GM19099 (cell line): ENCODE results near the gene LRP2.

Experiments
- POLR2A ChIP-seq: IDR thresholded peaks from 3 replicates; pipeline ENCODE4 v1.6.1; 2011; ENCODE audit warnings: low read depth; ENCODE audit not compliant: insufficient read length; ENCODE audit errors: extremely low read depth

LRP2 gene

DNA sequence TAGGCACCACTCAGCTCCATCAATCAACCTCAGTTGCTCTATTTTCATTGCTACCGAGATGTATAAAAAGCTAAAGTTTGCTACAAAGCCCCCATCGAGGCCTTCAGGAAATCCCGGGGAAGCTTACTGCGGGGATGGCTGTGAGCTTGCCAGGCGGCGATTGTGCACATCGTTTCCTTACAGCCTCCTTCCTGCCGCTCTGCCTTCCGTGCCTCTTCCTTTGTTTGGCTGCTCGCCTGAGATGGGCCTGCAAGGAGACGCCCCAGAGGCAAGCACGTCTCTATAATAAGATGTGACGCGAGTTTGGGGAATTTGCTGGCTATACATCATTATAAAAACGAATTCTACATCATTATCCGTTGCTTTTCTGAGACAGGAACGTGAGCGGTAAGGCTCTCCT is 251.4 kb downstream of the LRP2 start:
- no peak for TF ChIP-seq POLR2A

DNA sequence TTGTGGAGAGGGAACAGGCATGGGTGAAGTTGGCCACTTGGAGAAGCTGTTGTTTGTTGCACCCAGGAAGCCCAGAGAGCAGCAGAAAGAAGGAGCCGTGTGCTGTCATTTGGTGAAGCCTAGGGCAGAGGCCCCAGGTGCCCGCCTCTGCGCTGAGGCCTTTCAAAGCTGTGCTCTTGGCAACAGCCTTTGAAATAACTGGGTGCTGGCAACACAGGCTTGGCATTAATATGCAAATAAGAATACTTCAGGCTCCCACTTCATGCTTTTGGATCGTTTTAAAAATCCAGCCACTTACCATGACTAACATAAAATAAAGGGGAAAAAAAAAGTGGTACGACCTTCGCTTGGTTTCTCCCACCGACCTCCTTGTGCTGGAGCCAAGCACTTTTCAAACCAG is 251.9 kb downstream of the LRP2 start:
- no peak for TF ChIP-seq POLR2A

DNA sequence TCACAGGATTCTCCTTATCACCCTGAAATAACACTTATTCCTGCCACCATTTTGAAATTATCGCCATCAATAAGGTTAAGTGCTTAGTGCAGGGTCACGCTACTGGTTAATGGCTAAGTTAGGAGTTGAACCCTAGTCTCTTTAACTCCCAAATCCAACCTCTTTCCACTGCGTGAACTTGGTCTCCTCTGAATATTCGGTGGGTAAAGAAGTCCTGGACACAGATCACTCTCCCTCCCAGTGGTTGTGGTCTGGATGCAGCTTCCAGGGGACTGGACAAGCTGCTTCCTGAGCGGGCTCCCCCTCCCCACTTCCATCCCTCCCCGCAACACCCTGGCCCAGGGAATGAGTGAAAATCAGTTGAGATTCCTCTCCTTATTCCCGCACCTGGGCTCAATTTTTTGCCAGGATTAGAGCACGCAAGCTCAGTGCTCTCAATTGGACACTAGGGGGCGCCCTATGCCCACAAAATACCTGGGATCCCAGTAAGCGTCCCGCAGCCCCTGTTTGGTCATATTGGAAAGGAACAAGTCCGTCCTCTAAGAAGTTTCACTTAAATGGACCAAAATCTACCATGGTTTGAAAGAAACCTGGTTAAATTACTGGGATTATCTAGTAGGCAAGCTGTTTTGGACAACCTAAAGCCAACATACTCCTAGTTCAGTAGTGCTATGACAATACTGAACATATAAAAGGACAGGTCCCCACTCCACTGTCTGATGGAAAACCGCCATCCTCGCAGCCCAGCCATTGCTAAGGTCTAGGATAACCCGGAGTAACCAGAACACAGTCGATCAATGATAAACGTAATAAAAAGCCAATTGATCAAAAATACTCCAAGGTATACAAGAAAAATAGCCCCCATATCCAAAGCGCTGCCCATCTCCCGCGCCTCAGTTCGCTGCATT is 252.6 kb downstream of the LRP2 start:
- no peak for TF ChIP-seq POLR2A

DNA sequence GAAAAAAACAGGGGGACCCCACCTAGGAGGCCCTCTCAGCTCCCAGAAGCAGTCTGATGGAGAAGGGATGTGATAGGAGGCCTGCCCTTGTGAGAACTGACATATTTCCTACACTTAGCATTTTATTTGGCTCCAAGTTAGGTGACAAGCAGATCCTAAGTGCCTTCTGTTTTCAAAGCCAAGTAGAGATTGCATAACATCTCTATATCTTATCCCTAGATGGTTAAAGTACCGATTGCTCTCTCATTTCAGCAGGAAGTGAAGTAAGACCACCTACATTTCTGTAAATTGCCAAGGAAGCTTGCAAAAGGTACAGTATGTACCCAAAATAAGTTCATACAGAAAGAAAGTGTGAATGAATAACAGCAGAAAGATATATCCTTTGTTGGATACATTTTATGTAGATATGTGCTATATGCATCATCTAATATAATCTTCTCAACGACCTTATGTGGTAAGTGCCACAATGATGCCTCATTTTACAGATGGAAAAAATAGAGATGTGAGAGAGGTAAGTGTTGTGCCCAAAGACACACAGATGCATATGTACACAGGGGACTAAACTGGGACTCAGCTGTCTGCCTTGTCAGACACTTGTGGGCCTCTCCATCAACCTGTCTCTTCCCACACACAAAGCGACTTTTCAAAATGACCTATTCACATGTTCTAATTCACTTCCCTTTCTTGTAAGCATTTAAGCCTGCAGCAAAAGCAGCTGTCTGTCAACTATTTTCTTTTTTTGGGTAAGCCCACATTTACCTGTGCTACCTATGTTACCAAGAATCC is 254.0 kb downstream of the LRP2 start:
- no peak for TF ChIP-seq POLR2A

DNA sequence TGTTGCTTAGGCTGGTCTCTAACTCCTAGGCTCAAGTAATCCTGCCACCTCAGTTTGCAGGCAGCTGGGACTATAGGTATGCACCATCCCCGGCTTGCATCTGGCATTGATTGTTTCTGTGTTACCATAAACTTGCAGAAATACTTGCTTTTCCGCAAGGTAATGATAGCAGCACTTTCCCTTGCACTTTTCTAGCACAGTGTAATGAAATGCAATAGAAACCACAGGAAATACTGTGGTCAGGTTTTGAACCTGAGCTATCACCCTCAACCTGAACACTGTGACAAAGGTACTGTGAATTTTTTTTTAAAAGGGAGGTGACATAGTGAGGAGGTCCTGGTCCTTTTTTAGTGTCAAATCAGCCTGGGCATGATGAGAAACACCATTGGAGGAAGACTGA is 254.7 kb downstream of the LRP2 start:
- no peak for TF ChIP-seq POLR2A

DNA sequence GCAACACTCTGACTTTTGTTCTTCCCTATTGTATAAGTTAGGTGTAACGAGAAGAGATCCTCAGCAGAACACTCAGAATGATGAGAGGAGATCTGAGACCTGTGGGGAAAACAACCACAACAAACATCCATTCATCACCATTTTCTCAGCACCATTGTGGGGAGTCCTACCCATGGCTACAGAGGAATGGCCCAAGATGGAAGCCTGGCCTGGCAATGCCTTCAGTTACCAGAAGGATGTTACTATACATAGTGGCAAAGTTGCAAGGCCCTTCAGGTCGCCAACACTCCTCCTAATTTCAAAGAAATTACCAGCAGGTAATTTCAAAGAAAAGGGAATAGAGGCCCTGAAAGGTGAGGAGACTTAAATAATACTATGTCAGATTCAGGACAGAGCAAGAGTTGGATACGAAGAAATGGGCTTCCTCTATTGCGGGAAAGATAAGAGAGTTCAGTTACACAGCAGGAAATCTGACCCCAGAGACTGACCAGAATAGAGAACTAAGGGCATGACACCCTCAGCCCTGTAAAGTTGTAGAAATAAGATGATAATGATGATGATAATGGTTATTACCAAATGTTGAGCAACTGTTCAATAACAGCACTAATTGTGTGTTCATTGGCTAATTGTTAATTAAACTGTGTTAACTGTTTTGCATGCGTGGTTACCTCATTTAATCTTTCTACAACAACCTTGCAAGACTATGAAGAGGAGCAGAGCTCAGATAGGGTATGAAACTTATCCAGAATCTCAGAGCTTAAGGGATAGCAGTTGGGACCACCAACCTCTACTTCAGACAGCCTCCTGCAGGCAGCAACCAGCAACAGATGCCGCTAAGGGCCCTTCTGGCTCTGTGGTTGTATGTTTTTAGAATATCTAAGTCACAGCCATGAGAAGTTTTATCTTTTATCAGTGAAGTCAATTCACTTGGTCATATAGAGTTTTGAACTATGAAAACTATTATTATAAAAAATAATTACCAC is 255.5 kb downstream of the LRP2 start:
- no peak for TF ChIP-seq POLR2A

DNA sequence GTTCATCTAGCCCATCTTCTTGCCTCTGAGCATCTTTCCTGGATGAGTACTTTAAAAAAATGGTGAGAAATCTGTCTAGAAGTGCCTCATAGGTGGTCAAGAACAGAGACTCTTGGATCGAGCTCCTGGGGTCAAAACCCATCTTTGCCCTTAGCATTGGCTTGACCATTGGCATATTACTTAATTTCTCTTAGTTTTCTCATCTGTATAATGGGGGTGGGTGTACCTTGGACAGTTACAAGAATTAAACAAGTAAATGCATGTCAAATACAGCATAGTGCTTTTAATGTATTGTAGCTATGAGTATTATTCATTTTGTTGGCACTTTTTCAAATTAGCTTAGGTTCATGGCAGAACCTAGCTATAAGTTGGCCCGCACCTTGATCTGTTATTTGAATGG is 256.2 kb downstream of the LRP2 start:
- TF ChIP-seq POLR2A = no peak

DNA sequence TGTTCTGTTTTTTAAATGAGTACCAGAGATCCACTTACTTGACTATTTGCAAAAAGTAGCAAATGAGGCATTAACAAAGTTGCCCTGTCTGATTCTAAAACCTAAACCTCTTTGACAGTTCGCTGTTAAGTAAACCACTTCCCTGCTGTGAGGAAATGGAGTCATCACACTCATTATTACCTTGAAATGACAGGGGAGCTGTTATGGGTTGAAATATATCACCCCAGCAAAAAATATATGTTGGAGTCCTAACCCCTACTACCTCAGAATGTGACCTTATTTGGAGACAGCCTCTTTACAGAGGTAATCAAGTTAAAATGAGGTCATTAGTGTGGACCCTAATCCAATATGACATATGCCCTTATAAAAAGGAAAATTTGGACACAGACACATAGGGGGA is 256.9 kb downstream of the LRP2 start:
- TF ChIP-seq POLR2A = no peak

DNA sequence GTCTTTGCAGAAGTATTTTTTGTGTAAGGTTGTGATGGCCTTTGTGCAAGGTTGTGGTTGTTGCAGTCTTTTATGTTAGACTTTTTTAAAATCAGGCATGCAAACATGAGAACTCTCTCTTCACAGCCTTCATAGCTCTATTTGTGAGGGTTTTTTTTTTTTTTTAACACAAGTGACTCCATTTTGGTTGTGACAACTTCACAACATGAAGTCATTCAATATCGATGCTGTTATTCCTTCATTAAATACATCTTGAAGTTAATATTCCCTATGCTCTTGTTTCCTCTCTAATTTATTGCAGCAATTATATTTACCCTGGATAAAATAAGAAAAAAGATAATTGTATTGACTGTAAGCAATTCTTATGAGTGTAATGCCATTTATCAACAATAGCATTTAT is 257.5 kb downstream of the LRP2 start:
- no peak for TF ChIP-seq POLR2A

DNA sequence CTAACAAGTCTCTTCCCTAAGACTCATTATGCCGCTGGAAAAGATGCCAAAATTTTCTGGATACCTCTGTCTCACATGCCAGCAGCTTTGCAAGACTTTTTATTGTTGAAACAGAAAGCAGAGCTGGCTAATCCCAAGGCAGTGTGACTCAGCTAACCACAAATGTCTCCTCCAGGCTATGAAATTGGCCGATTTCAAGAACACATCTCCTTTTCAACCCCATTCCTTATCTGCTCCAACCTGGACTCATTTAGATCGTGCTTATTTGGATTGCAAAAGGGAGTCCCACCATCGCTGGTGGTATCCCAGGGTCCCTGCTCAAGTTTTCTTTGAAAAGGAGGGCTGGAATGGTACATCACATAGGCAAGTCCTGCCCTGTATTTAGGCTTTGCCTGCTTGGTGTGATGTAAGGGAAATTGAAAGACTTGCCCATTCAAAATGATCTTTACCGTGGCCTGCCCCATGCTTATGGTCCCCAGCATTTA is 266.7 kb downstream of the LRP2 start:
- TF ChIP-seq POLR2A = no peak

DNA sequence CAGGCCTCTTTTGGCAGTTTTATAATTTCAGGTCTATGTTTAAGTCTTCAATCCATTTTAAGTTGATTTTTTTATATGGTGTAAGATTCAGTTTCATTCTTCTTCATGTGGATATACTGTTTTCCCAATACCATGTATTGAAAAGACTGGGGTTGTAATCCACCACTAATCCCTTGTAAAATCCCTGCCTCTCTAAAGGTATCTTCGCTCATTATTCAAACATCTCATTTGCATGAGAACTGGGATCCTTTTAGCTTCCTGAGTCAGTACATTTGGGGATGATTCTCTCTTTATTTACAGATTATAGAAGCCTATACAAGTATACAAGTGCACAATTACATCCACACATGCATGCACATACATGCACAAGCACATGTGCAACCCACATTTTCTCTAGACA is 267.7 kb downstream of the LRP2 start:
- TF ChIP-seq POLR2A = no peak

DNA sequence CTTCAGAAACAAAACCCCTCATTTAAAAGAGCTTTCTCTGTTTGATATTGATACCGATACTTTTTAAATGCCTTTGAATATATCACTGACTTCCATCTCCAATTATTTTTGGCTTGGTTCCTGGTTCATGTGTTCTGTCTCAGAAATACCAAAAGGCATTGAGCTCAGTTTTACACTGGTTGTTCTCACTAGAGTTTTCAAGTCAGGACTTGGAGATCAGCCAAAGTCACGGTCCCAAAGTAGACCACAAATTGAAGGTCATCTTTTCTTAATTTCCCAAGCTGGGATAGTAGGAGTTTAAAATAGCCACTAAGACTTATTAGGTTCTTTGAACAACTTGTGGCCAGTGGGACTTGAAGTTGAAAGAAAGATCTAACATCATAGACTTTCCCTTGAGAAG is 268.8 kb downstream of the LRP2 start:
- no peak for TF ChIP-seq POLR2A

DNA sequence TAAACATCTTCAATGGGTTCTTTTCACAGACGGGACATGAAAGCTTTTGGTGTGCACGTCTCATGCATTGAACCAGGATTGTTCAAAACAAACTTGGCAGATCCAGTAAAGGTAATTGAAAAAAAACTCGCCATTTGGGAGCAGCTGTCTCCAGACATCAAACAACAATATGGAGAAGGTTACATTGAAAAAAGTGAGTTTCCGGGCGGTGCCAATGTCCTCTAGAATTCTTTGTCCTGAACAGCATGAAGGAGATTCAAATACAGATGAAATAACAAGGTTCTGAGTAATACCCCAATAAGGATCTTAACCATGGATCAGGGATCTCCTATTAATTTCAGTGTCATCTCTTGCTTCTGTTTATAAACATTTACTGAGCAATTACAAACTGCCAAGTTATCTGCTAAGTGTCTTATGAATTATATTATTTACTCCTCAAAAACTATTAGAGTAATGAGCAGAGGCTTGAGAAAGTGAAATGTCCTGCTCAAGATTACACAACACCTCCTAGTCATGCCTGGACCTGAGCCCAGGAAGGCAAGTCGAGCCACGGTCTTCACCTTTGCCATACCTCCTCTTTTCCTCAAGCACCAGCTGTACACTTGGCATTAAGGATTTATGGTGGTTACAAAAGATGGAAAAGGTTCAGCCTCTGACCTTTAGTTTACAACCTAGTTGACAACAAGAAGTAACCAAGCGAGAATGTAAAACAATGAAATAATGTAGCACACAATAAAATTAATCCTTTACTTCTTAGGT is 270.4 kb downstream of the LRP2 start:
- TF ChIP-seq POLR2A = no peak

DNA sequence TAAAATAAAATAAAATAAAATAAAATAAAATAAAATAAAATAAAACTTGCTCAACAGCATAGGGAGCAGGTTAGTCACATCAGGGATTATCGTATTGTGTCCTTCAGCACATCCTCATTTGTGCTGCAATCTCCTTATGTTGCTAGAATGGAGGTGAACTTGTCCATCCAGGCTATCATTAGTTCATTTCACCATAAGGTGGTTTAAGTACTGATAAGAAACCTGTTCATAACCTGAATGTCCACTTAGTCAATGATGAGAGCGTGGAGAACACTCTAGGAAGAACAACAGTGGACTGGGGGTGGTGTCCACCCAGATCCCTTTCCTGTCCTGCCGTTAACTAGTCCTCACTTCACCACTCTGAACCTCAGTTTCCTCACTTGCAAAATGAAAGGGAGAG is 271.1 kb downstream of the LRP2 start:
- no peak for TF ChIP-seq POLR2A
